MCF 10A (cell line): Measurements from ENCODE around the gene HTRA3. TPM values are rescaled to one million over a fixed set of nuclear protein-coding genes. Genes with fewer than 3 reads are reported as not detected.

ENCODE experiments used
- BruUV-seq: library from RNA; stranded (reverse); fragments of 400-500 nt; replicated peaks from 2 replicates; lab custom pipeline; 2021; lab: Mats Ljungman, UMichigan
- CTCF ChIA-PET: fragments of 300-600 bp; sonication (Branson Sonifier 250); formaldehyde crosslinking; extraction: SDS; loops from one replicate; lab custom pipeline; 2021; ENCODE audit warnings: antibody characterized with exemption, inconsistent platforms; lab: Yijun Ruan, JAX
- POLR2A ChIA-PET: fragments of 300-600, 350-650 bp; sonication (Branson Sonifier 250); formaldehyde crosslinking; extraction: SDS; loops from one replicate; lab custom pipeline; 2020; ENCODE audit warnings: antibody characterized with exemption, inconsistent platforms; lab: Yijun Ruan, JAX
- DNase-seq: peaks from one replicate; pipeline ENCODE4 v3.0.0-alpha.2; 2018; ENCODE audit not compliant: unreplicated experiment
- H3K27ac Mint-ChIP-seq: one replicate; pipeline ENCODE4 v1.8.0; 2022; ENCODE audit warnings: mild to moderate bottlenecking, low read depth, mixed read lengths; ENCODE audit not compliant: unreplicated experiment
- H3K27me3 Mint-ChIP-seq: one replicate; pipeline ENCODE4 v1.8.0; 2022; ENCODE audit warnings: mixed read lengths; ENCODE audit not compliant: insufficient read depth, unreplicated experiment
- H3K36me3 Mint-ChIP-seq: one replicate; pipeline ENCODE4 v1.8.0; 2022; ENCODE audit warnings: mild to moderate bottlenecking, moderate library complexity, mixed read lengths; ENCODE audit not compliant: insufficient read depth, unreplicated experiment
- H3K4me1 Mint-ChIP-seq: one replicate; pipeline ENCODE4 v1.8.0; 2022; ENCODE audit warnings: mixed read lengths; ENCODE audit not compliant: insufficient read depth, unreplicated experiment
- H3K4me3 Mint-ChIP-seq: one replicate; pipeline ENCODE4 v1.8.0; 2022; ENCODE audit warnings: mild to moderate bottlenecking, moderate library complexity, mixed read lengths; ENCODE audit not compliant: unreplicated experiment
- H3K9me3 Mint-ChIP-seq: one replicate; pipeline ENCODE4 v1.8.0; 2022; ENCODE audit warnings: mixed read lengths; ENCODE audit not compliant: unreplicated experiment
- intact Hi-C: fragments of 100-400 bp; cut with micrococcal nuclease; formaldehyde crosslinking; loops from 2 replicates; pipeline ENCODE4 v1.14.1; 2022
- total RNA-seq: library from RNA; stranded (reverse); gene quantifications from 2 replicates; pipeline ENCODE4 v1.2.3, GENCODE V29; 2022
- TF ChIP-seq, protein P1 (sequence below): fragments of 200-600 bp; IDR thresholded peaks from one replicate; pipeline ENCODE4 v1.8.0; 2022; ENCODE audit warnings: antibody characterized with exemption, mild to moderate bottlenecking; ENCODE audit not compliant: unreplicated experiment

Gene HTRA3
- total RNA-seq, 1 experiment from 2014 or later = not detected

DNA sequence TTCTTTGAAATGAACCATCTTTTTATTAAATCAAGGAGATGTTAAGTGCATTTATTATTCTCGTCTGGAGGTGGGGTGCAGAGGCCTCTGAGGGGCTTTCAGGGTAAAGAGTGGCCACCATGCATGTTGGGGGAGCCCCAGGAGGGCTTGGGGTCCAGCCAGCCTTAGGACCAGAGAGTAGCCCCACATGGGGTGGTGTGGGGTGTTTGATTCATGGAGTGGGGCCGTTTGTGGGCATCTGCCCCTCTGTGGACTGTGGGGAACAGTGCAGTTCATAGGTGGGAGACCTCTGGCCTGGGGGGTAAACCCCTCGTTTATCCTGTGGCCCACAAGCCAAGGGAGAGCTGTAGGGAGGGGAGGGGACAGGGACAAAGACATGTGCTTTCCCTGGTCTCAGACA lies 26.9 kb downstream of the HTRA3 start:
- H3K27ac Mint-ChIP-seq = no peak overlapping the region
- H3K9me3 Mint-ChIP-seq = peaks cover 11% of the 10 kb centered on the region
- intact Hi-C loops = no loop called here
- H3K36me3 Mint-ChIP-seq = no peaks in the 10 kb centered on the region
- no peaks in the 10 kb centered on the region for H3K4me1 Mint-ChIP-seq
- POLR2A ChIA-PET = no interaction called here
- CTCF ChIA-PET = interaction anchor here (1.0 kb wide), 1 partner anchor 105 kb away, joined by 4 read pairs; no protein-coding TSS in a partner anchor
- BruUV-seq = no TSS peak
- H3K27me3 Mint-ChIP-seq = peaks cover 13% of the 10 kb centered on the region
- no peak for DNase-seq
- no peak overlapping the region for H3K4me3 Mint-ChIP-seq
- TF ChIP-seq, protein P1, sequence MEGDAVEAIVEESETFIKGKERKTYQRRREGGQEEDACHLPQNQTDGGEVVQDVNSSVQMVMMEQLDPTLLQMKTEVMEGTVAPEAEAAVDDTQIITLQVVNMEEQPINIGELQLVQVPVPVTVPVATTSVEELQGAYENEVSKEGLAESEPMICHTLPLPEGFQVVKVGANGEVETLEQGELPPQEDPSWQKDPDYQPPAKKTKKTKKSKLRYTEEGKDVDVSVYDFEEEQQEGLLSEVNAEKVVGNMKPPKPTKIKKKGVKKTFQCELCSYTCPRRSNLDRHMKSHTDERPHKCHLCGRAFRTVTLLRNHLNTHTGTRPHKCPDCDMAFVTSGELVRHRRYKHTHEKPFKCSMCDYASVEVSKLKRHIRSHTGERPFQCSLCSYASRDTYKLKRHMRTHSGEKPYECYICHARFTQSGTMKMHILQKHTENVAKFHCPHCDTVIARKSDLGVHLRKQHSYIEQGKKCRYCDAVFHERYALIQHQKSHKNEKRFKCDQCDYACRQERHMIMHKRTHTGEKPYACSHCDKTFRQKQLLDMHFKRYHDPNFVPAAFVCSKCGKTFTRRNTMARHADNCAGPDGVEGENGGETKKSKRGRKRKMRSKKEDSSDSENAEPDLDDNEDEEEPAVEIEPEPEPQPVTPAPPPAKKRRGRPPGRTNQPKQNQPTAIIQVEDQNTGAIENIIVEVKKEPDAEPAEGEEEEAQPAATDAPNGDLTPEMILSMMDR = no peak

DNA sequence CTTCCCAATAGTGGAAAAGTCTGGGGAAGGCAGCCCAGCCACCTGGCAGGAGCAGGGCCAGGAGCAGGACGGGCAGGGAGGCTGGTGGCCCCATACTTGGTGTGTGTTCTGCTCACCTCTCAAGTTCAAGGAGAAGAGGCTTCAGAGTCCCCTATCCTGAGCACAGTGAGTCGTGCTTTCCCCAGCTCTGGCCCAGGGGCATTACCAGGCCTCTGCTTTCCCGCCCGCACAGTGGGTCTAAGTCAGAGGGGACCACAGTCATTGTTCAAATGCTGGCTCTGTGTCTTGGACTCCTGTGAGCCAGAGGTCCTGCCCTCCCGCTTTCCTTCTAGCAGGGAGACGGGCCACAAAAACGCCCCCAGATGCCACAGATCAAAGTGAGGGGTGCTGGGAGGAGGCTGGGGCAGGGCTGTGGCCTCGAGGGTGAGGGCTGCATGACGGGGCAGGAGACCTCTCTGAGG lies 27.6 kb downstream of the HTRA3 start:
- no peaks in the 10 kb centered on the region for H3K4me1 Mint-ChIP-seq
- DNase-seq = no peak
- BruUV-seq = no TSS peak
- peaks cover 11% of the 10 kb centered on the region for H3K9me3 Mint-ChIP-seq
- intact Hi-C loops = no loop called here
- H3K4me3 Mint-ChIP-seq = no peak overlapping the region
- POLR2A ChIA-PET = no interaction called here
- no peaks in the 10 kb centered on the region for H3K36me3 Mint-ChIP-seq
- CTCF ChIA-PET = no interaction called here
- peaks cover 14% of the 10 kb centered on the region for H3K27me3 Mint-ChIP-seq
- no peak overlapping the region for H3K27ac Mint-ChIP-seq
- TF ChIP-seq, protein P1 = no peak

DNA sequence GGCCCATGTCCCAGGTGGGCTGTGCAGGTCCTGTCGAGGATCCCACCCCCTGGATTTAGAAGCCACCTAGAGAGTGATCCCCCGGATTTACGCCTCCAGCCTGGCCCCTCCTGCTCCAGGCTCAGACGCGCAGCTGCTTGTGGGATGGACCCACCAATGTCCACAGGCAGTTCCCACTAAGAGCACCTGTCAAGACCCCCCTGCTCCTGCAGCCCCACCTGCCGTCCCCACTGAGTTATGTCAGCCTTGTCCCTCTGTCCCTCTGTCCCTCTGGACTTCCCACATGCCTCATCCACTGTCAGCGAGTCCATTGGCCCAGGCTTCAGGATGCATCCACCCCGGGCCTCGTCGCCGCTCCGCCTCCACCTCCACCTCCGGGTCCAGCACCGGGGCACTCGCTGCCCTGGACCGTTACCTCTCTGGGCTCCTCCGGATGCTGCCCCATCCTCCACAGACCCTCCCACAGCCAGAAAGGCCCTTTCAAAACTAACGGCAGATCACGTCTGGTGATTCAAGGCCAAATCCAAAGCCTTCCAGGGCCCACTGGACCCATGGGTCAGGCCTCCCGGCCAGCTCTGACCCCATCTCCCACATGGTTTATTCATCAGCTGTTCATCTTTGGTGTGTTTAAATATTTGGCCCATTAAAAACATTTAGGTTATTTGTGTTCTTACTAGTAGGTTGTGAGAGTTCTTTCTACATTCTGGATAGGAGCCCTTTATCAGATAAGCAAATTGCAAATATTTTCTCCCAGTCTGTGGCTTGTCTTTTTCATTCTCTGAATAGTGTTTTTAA lies 28.3 kb downstream of the HTRA3 start:
- POLR2A ChIA-PET = no interaction called here
- intact Hi-C loops = no loop called here
- Mint-ChIP-seq H3K27ac (no peak overlapping the region), H3K9me3 (peaks cover 11% of the 10 kb centered on the region), H3K27me3 (peaks cover 14% of the 10 kb centered on the region), H3K4me3 (no peak overlapping the region), H3K36me3 (no peaks in the 10 kb centered on the region), H3K4me1 (no peaks in the 10 kb centered on the region)
- no peak for DNase-seq
- CTCF ChIA-PET = no interaction called here
- no TSS peak for BruUV-seq
- TF ChIP-seq, protein P1 = no peak

DNA sequence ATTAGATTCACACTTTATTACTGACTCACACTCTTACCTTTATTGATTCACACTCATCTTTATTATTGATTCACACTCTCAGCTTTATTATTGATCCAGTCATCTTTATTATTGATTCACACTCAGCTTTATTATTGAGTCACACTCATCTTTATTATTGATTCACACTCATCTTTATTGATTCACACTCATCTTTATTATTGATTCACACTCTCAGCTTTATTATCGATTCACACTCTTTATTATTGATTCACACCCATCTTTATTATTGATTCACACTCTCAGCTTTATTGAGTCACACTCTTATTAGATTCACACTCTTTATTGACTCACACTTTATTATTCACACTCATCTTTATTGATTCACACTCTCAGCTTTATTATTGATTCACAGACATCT lies 31.3 kb downstream of the HTRA3 start:
- TF ChIP-seq, protein P1 = no peak
- H3K9me3 Mint-ChIP-seq = no peaks in the 10 kb centered on the region
- H3K4me1 Mint-ChIP-seq = peaks cover 6% of the 10 kb centered on the region
- no peak overlapping the region for H3K27ac Mint-ChIP-seq
- intact Hi-C loops = no loop called here
- ChIA-PET CTCF (interaction anchor here (0.5 to 1.1 kb wide), 3 partner anchors 14 to 203 kb away, joined by 3 to 7 read pairs (median 3); no protein-coding TSS in a partner anchor), POLR2A (interaction anchor here (1.1 kb wide), 1 partner anchor 200 kb away, joined by 3 read pairs; no protein-coding TSS in a partner anchor)
- H3K27me3 Mint-ChIP-seq = peaks cover 14% of the 10 kb centered on the region
- H3K36me3 Mint-ChIP-seq = peaks cover 7% of the 10 kb centered on the region
- no peak overlapping the region for H3K4me3 Mint-ChIP-seq
- BruUV-seq = no TSS peak
- DNase-seq = no peak
